Measurements from ENCODE around the gene PITRM1.

DNA sequence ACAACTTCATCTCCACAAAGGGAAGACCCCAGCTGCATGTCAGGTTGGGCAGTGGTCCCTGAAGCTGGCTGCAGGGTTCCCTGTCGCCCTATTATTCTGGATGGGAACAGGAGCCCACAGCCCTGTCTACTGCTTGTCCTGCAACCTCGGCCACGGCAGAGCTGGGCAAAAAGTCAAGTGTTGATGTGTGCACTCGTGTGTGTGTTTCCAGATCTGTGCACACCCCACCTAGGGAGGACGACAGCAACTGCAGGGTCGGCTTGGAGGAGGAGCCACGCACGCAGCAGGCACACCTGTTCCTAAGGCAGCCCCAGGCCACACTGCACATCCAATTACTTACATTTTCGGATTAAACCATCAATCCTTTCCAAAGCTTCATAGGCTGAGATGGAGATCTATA lies 23.6 kb downstream of the PITRM1 start:
- TF ChIP-seq, protein P1, sequence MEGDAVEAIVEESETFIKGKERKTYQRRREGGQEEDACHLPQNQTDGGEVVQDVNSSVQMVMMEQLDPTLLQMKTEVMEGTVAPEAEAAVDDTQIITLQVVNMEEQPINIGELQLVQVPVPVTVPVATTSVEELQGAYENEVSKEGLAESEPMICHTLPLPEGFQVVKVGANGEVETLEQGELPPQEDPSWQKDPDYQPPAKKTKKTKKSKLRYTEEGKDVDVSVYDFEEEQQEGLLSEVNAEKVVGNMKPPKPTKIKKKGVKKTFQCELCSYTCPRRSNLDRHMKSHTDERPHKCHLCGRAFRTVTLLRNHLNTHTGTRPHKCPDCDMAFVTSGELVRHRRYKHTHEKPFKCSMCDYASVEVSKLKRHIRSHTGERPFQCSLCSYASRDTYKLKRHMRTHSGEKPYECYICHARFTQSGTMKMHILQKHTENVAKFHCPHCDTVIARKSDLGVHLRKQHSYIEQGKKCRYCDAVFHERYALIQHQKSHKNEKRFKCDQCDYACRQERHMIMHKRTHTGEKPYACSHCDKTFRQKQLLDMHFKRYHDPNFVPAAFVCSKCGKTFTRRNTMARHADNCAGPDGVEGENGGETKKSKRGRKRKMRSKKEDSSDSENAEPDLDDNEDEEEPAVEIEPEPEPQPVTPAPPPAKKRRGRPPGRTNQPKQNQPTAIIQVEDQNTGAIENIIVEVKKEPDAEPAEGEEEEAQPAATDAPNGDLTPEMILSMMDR (IDR thresholded peaks at IDR 0.05) = no peak
- TF ChIP-seq POLR2A (IDR thresholded peaks at IDR 0.05) = no peak

Data from lower leg skin (tissue), 3 donors.